Sciatic nerve (tissue), 2 donors: ENCODE results near the gene NPHS1. TPM values are rescaled to one million over a fixed set of nuclear protein-coding genes. Genes with fewer than 3 reads are reported as not detected.
"Not testable (repeated sequence)": the region's sequence is repeated elsewhere in the genome, so short reads cannot be mapped to it uniquely, and the experiment has no call there.

Source experiments
- ATAC-seq: fragments of 200-7000 bp; cut with Tn5 transposase; one replicate; pipeline ENCODE4 v1.9.1; 2020; ENCODE audit warnings: mild to moderate bottlenecking, moderate library complexity
- DNase-seq: peaks from one replicate; pipeline ENCODE4 v3.0.0-alpha.2; 2020; ENCODE audit warnings: low spot score
- intact Hi-C: fragments of 100-400 bp; cut with DNase I; formaldehyde crosslinking; loops from one replicate; pipeline ENCODE4 v1.14.2; 2022
- total RNA-seq: library from RNA; stranded (reverse); fragmentation: NEBNext Ultra II Directional; extraction: Animal tissue kit (Norgen Biotek cat#: 25700); gene quantifications from one replicate; pipeline ENCODE4 v1.2.1, GENCODE V29; 2021
- donor health status: DM: no; HTN: no; CAD: no.
- donor health status: DM: no; HTN: no; CAD: no.

Gene NPHS1
- total RNA-seq, 1 donor from 2014 or later, result not detected

DNA sequence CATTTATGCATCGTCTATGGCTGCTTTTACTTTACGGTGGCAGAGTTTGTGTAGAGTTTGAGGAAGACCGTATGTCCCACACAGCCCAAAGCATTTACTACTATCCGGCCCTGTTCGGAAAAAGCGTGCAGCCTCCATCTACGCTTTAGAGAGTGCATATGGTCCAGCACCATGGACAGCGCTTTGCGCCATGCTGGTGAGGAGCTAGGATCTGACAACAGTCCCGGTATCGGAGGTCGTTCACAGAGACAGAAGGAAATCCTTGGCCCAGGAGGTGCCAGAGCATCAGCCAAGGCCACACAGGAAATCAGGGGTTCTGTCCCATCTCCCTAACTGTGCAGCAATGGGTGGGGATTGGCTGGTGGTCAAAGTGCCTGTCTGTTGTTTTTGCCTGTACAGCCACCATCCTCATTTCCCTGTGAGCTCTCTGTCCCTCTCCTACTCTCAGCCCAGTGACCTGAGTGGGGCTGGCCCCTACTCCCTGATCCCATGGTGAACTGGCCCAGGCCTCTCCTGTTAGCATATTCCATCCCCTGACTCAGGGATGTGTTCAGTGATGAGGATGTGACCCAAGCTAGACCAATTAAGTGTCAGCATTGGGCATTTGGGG, 23.5 kb downstream of the NPHS1 start:
- ATAC-seq (peak; percentile 58), DNase-seq (peak; percentile 82)
- intact Hi-C loops, result no loop called here

DNA sequence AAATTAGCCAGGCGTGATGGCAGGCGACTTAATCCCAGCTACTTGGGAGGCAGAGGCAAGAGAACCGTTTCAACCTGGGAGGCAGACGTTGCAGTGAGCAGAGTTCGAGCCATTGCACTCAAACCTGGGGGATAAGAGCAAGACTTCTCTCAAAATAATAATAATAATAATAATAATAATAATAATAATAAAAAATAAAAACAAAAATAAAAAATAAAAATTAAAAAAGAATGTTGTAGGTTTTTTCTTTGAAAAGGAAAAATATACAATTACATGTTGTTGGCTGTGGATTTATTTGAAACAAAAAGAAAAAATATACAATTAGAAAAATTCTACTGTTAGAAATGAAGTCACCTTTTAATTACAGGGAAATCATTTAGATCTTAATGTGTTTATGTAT, 28.2 kb downstream of the NPHS1 start:
- DNase-seq (no peak), ATAC-seq (no peak)
- intact Hi-C loops, result no loop called here

DNA sequence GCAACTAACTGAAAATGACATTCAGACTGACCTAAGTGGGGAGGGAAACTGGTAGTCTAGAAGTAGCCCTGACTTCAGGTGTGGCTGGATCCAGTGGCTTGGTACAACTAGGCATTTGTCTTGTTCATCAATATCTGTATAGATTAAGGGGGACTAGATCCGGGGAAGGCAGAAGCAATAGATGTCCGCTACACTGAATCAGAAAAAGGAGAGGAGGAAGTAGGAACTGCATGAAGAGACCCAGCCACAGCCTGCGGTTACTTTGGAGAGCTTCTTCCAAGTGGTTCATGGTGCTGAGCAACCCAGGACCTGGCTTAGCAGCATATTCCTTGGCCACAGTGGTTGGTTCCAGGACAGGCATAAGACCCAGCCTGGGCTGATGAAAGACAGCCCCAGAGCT, 29.7 kb downstream of the NPHS1 start:
- intact Hi-C loops, result no loop called here
- DNase-seq (no peak), ATAC-seq (no peak)

- intact Hi-C loops, result no loop called here
- ATAC-seq, result no peak
Measured at GRCh38 chr19:35818445-35818844, 33.9 kb downstream of the NPHS1 start.

GRCh38 chr19:35816846-35817245, 35.5 kb downstream of the NPHS1 start:
- ATAC-seq, result no peak
- no peak for DNase-seq
- intact Hi-C loops, result no loop called here

More at GRCh38 chr19:35818445-35818844, 33.9 kb downstream of the NPHS1 start:
- no peak for DNase-seq

DNA sequence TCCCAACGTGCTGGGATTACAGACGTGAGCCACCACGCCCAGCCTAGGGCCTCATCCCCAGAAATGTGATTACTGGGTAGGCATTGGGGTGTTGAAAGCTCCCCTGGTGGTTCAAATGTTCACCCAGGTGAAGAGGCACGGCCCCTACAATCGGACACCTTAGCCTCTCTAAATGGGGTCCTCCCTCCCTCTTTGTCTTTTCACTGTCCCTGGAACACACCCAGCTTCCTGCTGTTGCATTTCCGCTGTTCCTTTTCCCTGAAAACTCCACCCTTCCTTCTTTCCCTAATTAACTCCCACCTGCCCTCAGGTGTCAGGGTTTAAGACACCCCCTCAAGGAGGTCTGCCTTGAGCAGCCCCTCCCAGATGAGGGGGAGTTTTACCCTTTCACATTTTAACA, 36.0 kb downstream of the NPHS1 start:
- intact Hi-C loops, result no loop called here
- no peak for ATAC-seq

DNA sequence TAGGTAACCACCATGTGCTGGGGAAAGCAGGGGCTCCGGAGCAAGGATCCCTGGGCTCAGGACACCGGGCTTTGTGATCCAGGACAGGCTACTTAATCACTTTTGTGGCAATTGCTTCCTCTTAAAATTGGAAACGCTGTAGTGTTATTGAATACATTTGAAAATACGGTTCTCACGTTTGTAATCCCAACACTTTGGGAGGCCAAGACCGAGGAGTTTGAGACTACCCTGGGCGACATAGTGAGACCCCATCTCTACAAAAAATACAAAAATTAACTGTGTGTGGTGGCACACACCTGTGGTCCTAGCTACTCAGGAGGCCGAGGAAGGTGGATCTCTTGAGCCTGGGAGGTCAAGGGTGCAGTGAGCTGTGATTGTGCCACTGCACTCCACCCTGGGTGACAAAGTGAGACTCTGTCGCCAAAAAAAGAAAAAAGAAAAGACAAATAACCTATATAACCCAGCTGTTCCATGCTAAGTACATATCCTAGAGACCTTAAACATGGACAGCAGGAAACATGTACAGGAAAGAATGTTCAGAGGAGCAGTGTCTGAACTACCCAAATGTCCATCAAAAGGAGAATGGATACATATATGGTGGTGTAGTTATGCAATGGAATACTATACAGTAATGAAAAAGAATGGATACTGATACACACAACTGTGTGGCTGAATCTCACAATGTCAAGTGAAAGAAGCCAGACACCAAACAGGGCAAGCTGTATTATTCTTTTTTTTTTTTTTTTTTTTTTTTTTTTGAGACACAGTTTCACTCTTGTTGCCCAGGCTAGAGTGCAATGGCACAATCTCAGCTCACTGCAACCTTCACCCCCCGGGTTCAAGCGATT, 39.0 kb downstream of the NPHS1 start:
- DNase-seq, result no peak
- intact Hi-C loops, result no loop called here
- ATAC-seq, result no peak

More for the DNA sequence above, 36.0 kb downstream of the NPHS1 start:
- no peak for DNase-seq

GRCh38 chr19:35812220-35813042, 39.9 kb downstream of the NPHS1 start, which contains the start of gene PRODH2:
Gene PRODH2, minus strand, starts transcription at chr19:35812845. Its CDS starts 40 bp downstream, at chr19:35812805.
- intact Hi-C loops, result no loop called here
- no peak for DNase-seq
- ATAC-seq, result no peak

DNA sequence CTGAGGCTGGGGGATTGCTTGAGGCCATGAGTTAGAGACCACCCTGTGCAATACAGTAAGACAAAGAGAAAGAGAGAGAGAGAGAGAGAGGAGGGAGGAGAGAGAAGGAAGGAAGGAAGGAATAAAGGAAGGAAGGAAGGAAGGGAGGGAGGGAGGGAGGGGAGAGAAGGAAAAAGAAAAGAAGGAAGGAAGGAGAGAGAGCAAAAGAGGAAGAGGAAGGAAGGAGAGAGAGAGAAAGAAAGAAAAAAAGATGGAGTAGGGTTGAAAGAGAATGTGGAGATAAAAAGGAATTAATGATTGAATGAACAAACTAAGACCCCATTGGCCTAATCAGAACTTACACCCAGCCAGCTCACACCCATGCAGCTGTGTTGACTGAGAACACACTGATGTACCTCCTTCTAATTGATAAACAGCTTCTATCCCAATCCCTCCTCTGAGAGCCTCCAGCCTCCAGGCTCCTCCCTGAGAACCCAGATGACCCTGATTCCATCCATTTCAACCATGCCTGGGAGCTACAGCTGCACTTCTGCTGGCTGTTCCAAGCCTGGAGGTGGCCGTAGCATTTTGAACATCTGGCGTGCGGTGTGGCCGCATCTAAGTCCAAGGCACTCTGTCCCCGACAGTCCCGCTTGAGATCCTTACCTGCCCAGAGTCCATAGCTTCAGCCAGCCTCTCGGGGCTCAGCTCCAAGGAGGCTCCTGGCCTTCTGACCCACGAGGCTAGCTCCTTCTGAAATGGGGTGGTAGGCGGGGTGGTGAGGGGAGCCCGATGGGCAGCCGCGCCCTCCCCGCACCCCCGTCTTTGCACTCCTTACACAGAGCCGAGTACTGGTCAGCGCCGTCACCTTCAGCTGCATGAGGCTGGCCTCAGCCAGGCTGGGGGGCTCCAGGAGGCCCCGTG, 40.7 kb downstream of the NPHS1 start:
- DNase-seq (no peak), ATAC-seq (no peak)
- intact Hi-C loops, result no loop called here

- intact Hi-C loops, result no loop called here
- ATAC-seq (no peak), DNase-seq (no peak)
Measured at GRCh38 chr19:35807633-35808032, 44.7 kb downstream of the NPHS1 start.

GRCh38 chr19:35806597-35806996, 45.7 kb downstream of the NPHS1 start:
- ATAC-seq, result no peak
- intact Hi-C loops, result no loop called here
- no peak for DNase-seq

DNA sequence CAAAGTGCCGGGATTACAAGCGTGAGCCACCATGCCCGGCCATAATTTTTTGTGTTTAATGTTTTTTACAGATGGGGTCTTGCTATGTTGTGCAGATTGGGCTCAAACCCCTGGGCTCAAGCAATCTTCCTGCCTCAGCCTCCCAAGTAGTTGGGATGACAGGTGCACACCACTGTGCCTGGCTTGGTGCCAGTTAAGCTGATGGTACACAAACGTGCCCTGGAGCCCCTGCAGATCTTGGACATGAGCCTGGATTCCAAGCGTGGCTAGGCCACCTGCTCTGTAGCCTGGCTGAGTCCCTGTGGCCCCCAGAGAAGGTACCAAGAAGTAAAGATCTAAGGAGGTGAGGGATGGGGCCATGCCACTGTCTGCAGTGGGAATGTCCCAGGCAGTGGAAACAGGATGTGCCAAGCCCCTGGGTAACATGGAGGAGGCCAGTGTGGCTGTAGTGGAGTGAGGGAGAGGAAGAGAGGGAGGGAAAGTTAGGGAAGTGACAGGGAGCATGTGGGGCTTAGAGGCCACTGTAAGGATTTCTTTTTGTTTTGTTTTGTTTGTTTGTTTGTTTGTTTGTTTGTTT, 46.7 kb downstream of the NPHS1 start:
- ATAC-seq (no peak), DNase-seq (no peak)
- intact Hi-C loops, result no loop called here

- no peak for DNase-seq
- intact Hi-C loops, result no loop called here
- ATAC-seq, result no peak
Measured at GRCh38 chr19:35801828-35802227, 50.5 kb downstream of the NPHS1 start.

- no peak for DNase-seq
- peak; percentile 32 for ATAC-seq
- intact Hi-C loops, result no loop called here
Measured at GRCh38 chr19:35797663-35798062, 54.6 kb downstream of the NPHS1 start.

DNA sequence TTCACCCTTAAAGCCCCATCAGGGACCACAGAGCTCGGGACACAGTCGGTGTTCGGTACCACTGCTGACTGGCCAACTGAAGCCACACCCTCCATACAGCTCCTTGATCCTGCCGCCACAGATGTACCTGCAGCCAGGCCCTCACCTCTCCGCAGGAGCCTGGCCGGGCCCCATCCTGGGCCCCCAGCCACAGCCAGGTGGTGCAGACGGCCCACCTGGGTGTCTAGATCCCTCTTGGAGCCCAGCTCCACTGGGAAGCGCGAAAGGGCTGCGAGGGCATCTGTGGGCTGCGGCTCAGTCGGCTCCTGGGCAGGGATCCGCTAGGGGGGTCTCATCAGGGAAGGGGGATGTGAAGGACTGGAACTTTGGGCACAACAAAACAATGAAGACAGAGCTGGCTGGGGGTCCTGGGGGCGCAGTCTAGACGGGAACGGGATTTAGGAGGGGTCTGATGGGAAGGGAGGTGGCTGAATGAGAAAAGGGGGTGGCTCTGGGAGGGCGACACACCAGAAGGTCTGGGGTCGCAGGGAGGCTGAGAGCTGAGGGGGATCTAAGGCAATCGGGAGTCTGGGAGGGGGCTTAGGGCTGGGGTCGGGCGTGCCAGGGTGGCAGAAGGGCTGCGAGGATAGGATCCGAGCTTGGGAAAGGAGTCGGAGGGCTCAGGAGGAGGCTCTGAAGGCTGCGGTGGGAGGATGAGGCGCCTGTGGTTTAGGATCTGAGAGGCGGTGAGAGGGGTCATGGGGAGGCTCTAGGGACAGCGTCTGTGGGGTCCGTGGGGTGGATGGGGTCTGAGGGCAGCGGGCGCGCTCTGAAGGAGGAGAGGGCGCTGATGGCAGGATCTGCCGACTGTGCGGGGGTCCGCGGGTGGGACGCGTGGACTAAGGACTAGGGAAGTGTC, 55.4 kb downstream of the NPHS1 start:
- intact Hi-C loops, result no loop called here
- ATAC-seq, result no peak
- no peak for DNase-seq

GRCh38 chr19:35795564-35795963, 56.7 kb downstream of the NPHS1 start:
- intact Hi-C loops, DNase-seq, ATAC-seq: not testable (repeated sequence)

- intact Hi-C loops, result no loop called here
- ATAC-seq (no peak), DNase-seq (no peak)
Measured at GRCh38 chr19:35793381-35794165, 58.7 kb downstream of the NPHS1 start.
